ENCODE data around the gene CHRND.

- TF ChIP-seq ZNF280B (CRISPR knock-in tag; IDR thresholded peaks at IDR 0.05; ENCODE audit: borderline replicate concordance) (no peak), HNRNPL (IDR thresholded peaks at IDR 0.05; ENCODE audit: low read depth, low read length) (no peak), CTCF (CRISPR knock-in tag; IDR thresholded peaks at IDR 0.05) (no peak), POLR2A (IDR thresholded peaks at IDR 0.05; ENCODE audit: insufficient read depth in 1 of 2, low read depth in 2 of 2, low read length in 2 of 2) (no peak), ZNF891 (CRISPR knock-in tag; IDR thresholded peaks at IDR 0.05) (no peak), FOXA3 (CRISPR knock-in tag; IDR thresholded peaks at IDR 0.05) (no peak), ZNF501 (CRISPR knock-in tag; IDR thresholded peaks at IDR 0.05) (no peak), SMARCC2 (IDR thresholded peaks at IDR 0.05) (no peak), RFX5 (IDR thresholded peaks at IDR 0.05; ENCODE audit: low read depth, low read length) (no peak), SIN3B (IDR thresholded peaks at IDR 0.05; ENCODE audit: low read length) (no peak)
Measured at GRCh38 chr2:232521098-232521497, 4.9 kb upstream of the CHRND start.
